Hepatocyte (in vitro differentiated cells): Measurements from ENCODE around the gene GAPVD1. TPM values are rescaled to one million over a fixed set of nuclear protein-coding genes. Genes with fewer than 3 reads are reported as not detected.
"Not testable (repeated sequence)": the region's sequence is repeated elsewhere in the genome, so short reads cannot be mapped to it uniquely, and the experiment has no call there.

Source experiments
- DNase-seq: peaks from one replicate; pipeline ENCODE4 v3.0.0-alpha.2; 2016; ENCODE audit warnings: low spot score
- H2AFZ ChIP-seq: fragments of 200-600 bp; sonication (generic); 2 replicates; pipeline ENCODE4 v1.6.0; 2016; ENCODE audit warnings: antibody characterized with exemption, mild to moderate bottlenecking
- H3K27ac ChIP-seq: fragments of 200-600 bp; sonication (generic); 2 replicates; pipeline ENCODE4 v1.5.1; 2016; ENCODE audit warnings: mild to moderate bottlenecking
- H3K27me3 ChIP-seq: fragments of 200-600 bp; sonication (generic); 2 replicates; pipeline ENCODE4 v1.6.1; 2016
- H3K36me3 ChIP-seq: fragments of 200-600 bp; sonication (generic); replicated peaks from 2 replicates; pipeline ENCODE4 v1.5.1; 2016; ENCODE audit warnings: low read depth; ENCODE audit not compliant: insufficient read depth
- H3K4me1 ChIP-seq: fragments of 200-600 bp; sonication (generic); 2 replicates; pipeline ENCODE4 v1.5.1; 2016; ENCODE audit warnings: mild to moderate bottlenecking, moderate library complexity; ENCODE audit not compliant: insufficient read depth
- H3K4me2 ChIP-seq: fragments of 200-600 bp; sonication (generic); 2 replicates; pipeline ENCODE4 v1.6.0; 2016
- H3K4me3 ChIP-seq: fragments of 200-600 bp; sonication (generic); 2 replicates; pipeline ENCODE4 v1.5.1; 2016; ENCODE audit warnings: mild to moderate bottlenecking
- H3K79me2 ChIP-seq: fragments of 200-600 bp; sonication (generic); 2 replicates; pipeline ENCODE4 v1.6.0; 2017; ENCODE audit warnings: mild to moderate bottlenecking
- H3K9me2 ChIP-seq: fragments of 200-600 bp; sonication (generic); replicated peaks from 2 replicates; pipeline ENCODE4 v1.6.0; 2017; ENCODE audit warnings: mild to moderate bottlenecking; ENCODE audit not compliant: insufficient read depth
- H3K9me3 ChIP-seq: fragments of 200-600 bp; sonication (generic); 2 replicates; pipeline ENCODE4 v1.5.1; 2016; ENCODE audit warnings: low read depth, mild to moderate bottlenecking
- H4K20me1 ChIP-seq: fragments of 200-600 bp; sonication (generic); 2 replicates; pipeline ENCODE4 v1.6.0; 2016; ENCODE audit warnings: mild to moderate bottlenecking; ENCODE audit not compliant: insufficient read depth, poor library complexity, severe bottlenecking
- EZH2 ChIP-seq: fragments of 200-600 bp; sonication (generic); IDR thresholded peaks from 2 replicates; pipeline ENCODE4 v1.6.1; 2016; ENCODE audit warnings: antibody characterized with exemption, mild to moderate bottlenecking, borderline replicate concordance
- EZH2phosphoT487 ChIP-seq: fragments of 200-600 bp; sonication (generic); IDR thresholded peaks from one replicate; pipeline ENCODE4 v1.6.1; 2018; ENCODE audit warnings: antibody characterized with exemption, mild to moderate bottlenecking, low read depth, moderate library complexity; ENCODE audit not compliant: unreplicated experiment, severe bottlenecking
- WGBS: methylation state at CpG from one replicate; pipeline ENCODE4 v1.1.6; 2016; ENCODE audit warnings: low lambda C conversion rate; ENCODE audit errors: missing lambda C conversion rate; 5-methylcytosine and 5-hydroxymethylcytosine counted together
- polyA plus RNA-seq: library from polyadenylated mRNA; unstranded; fragments of >200 nt; fragmentation: Nextera tagmentation; extraction: Ambion mirVana; gene quantifications from 2 replicates; pipeline ENCODE4 v1.2.1, GENCODE V29; 2016
- total RNA-seq: library from RNA; depleted of rRNA; stranded (reverse); fragments of >200 nt; gene quantifications from 2 replicates; pipeline ENCODE4 v1.2.3, GENCODE V29; 2014
- TF ChIP-seq, protein P1 (sequence below): fragments of 200-600 bp; sonication (generic); IDR thresholded peaks from 2 replicates; pipeline ENCODE4 v1.5.1; 2016; ENCODE audit warnings: antibody characterized with exemption, mild to moderate bottlenecking; ENCODE audit not compliant: poor library complexity

The GAPVD1 gene
- total and polyA plus RNA-seq, 2 experiments from 2014 or later = 25.5 to 44.7 TPM

DNA sequence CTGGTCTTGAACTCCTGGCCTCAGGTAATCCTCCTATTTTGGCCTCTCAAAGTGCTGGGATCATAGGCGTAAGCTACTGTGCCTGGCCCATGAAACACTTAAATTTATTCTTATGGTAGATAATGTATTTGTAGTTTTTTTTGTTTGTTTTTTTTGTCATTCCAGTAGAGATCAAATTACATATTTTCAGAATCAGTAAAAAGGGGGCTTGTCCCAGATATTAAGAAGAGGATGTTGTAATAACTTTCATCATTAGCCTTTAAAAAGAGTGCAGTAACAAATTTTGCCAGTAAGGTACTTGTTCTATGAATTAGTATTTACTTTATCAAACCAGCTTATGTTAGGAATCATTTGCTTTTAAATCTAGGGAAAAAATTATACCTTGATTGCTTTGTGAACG lies 42.6 kb downstream of the GAPVD1 start:
- DNase-seq = no peak
- H4K20me1 ChIP-seq = no peaks in the 10 kb centered on the region
- H3K27ac ChIP-seq = no peak overlapping the region
- H3K27me3 ChIP-seq = no peaks in the 10 kb centered on the region
- H3K4me2 ChIP-seq = no peak overlapping the region
- H3K9me2 ChIP-seq = no peaks in the 10 kb centered on the region
- H3K4me1 ChIP-seq = no peaks in the 10 kb centered on the region
- H3K9me3 ChIP-seq = no peaks in the 10 kb centered on the region
- no peak overlapping the region for H2AFZ ChIP-seq
- TF ChIP-seq EZH2 = no peak
- TF ChIP-seq, protein P1, sequence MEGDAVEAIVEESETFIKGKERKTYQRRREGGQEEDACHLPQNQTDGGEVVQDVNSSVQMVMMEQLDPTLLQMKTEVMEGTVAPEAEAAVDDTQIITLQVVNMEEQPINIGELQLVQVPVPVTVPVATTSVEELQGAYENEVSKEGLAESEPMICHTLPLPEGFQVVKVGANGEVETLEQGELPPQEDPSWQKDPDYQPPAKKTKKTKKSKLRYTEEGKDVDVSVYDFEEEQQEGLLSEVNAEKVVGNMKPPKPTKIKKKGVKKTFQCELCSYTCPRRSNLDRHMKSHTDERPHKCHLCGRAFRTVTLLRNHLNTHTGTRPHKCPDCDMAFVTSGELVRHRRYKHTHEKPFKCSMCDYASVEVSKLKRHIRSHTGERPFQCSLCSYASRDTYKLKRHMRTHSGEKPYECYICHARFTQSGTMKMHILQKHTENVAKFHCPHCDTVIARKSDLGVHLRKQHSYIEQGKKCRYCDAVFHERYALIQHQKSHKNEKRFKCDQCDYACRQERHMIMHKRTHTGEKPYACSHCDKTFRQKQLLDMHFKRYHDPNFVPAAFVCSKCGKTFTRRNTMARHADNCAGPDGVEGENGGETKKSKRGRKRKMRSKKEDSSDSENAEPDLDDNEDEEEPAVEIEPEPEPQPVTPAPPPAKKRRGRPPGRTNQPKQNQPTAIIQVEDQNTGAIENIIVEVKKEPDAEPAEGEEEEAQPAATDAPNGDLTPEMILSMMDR = no peak
- peaks cover 21% of the 10 kb centered on the region for H3K79me2 ChIP-seq
- WGBS = 97% methylated on average over 2 of the region's 2 CpGs
- H3K4me3 ChIP-seq = no peak overlapping the region
- no peaks in the 10 kb centered on the region for H3K36me3 ChIP-seq

DNA sequence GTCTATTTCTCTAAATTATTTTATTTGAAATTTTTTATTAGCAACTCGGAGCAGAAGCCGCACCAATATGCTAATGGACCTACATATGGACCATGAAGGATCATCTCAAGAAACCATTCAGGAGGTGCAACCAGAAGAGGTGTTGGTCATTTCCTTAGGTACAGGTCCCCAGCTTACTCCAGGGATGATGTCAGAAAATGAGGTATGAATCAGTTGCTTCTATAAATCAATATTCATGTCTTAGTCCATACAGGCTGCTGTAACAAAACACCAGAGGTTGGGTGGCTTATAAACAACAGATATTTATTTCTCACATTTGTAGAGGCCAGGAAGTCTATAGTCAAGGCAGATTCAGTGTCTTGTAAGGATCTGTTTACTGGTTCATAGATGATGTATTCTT lies 50.8 kb downstream of the GAPVD1 start:
- Histone ChIP-seq H3K36me3 (peaks cover 6% of the 10 kb centered on the region), H3K9me3 (no peaks in the 10 kb centered on the region)

DNA sequence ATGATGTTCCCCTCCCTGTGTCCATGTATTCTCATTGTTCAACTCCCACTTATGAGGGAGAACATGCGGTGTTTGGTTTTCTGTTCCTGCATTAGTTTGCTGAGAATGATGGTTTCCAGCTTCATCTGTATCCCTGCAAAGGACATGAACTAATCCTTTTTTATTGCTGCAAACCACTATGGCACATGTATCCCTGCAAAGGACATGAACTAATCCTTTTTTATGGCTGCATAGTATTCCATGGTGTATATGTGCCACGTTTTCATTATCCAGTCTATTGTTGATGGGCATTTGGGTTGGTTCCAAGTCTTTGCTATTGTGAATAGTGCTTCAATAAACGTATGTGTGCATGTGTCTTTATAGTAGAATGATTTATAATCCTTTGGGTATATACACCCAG lies 54.7 kb downstream of the GAPVD1 start:
- not testable (repeated sequence) for H3K9me3 ChIP-seq

More for the DNA sequence above, 50.8 kb downstream of the GAPVD1 start:
- Histone ChIP-seq H3K4me3 (no peak overlapping the region), H3K4me2 (no peak overlapping the region), H3K79me2 (no peaks in the 10 kb centered on the region), H3K27ac (no peak overlapping the region), H3K4me1 (no peaks in the 10 kb centered on the region), H4K20me1 (no peaks in the 10 kb centered on the region), H2AFZ (no peak overlapping the region), H3K9me2 (no peaks in the 10 kb centered on the region), H3K27me3 (no peaks in the 10 kb centered on the region)
- no peak for DNase-seq
- 96% methylated on average over 2 of the region's 2 CpGs for WGBS
- no peak for TF ChIP-seq EZH2
- TF ChIP-seq, protein P1 = no peak
- no peak for TF ChIP-seq EZH2phosphoT487

DNA sequence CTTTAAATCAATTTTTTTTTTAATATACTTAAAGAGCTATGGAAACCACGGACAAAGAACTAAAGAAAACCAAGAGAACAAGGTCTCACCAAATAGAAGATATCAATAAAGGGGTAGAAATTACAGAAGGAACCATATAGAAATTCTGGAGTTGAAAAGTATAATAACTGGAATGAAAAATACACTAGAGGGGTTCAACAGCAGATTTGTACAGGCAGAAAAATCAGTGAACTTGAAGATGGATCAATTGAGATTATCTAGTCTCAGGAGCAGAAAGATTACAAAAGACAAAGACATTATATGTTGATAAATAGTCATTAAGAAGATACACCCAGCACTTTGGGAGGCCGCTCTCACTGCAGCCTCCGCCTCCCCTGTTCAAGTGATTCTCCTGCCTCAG lies 56.1 kb downstream of the GAPVD1 start:
- no peaks in the 10 kb centered on the region for H3K27me3 ChIP-seq
- no peaks in the 10 kb centered on the region for H3K9me3 ChIP-seq
- TF ChIP-seq EZH2phosphoT487 (no peak), EZH2 (no peak)
- TF ChIP-seq, protein P1 = no peak
- no peak for DNase-seq
- no peak overlapping the region for H3K27ac ChIP-seq
- H3K9me2 ChIP-seq = no peaks in the 10 kb centered on the region
- H4K20me1 ChIP-seq = no peaks in the 10 kb centered on the region
- no peak overlapping the region for H3K4me3 ChIP-seq
- no peak overlapping the region for H3K4me2 ChIP-seq
- H3K4me1 ChIP-seq = no peaks in the 10 kb centered on the region
- no peaks in the 10 kb centered on the region for H3K79me2 ChIP-seq
- 100% methylated on average over 3 of the region's 3 CpGs for WGBS
- peaks cover 3% of the 10 kb centered on the region for H3K36me3 ChIP-seq
- H2AFZ ChIP-seq = no peak overlapping the region

More for the DNA sequence above, 54.7 kb downstream of the GAPVD1 start:
- not testable (repeated sequence) for H3K79me2 ChIP-seq, H4K20me1 ChIP-seq, H3K27ac ChIP-seq, H3K27me3 ChIP-seq, H3K4me3 ChIP-seq, H3K4me2 ChIP-seq, H3K4me1 ChIP-seq, H2AFZ ChIP-seq, H3K36me3 ChIP-seq, H3K9me2 ChIP-seq, DNase-seq
- WGBS = 65% methylated on average over 3 of the region's 3 CpGs
